Osteoblast (primary cell): Measurements from ENCODE around the gene REM2. TPM values are rescaled to one million over a fixed set of nuclear protein-coding genes. Genes with fewer than 3 reads are reported as not detected.

ENCODE experiments used
- DNase-seq: peaks from one replicate; pipeline ENCODE4 v3.0.0; 2011; ENCODE audit warnings: low spot score, mixed read lengths; ENCODE audit not compliant: insufficient read length; ENCODE audit errors: missing footprints
- H2AFZ ChIP-seq: 2 replicates; pipeline ENCODE4 v1.6.0; 2011; ENCODE audit warnings: mild to moderate bottlenecking, low read length
- H3K27ac ChIP-seq: 2 replicates; pipeline ENCODE4 v1.5.1; 2011; ENCODE audit warnings: mild to moderate bottlenecking, low read depth, low read length, moderate library complexity
- H3K27me3 ChIP-seq: 2 replicates; pipeline ENCODE4 v1.6.0; 2012; ENCODE audit warnings: mild to moderate bottlenecking, control low read depth, inconsistent platforms, low read length, moderate library complexity; ENCODE audit not compliant: insufficient read depth
- H3K36me3 ChIP-seq: 2 replicates; pipeline ENCODE4 v1.5.1; 2011; ENCODE audit warnings: mild to moderate bottlenecking, low read length, control low read depth, moderate library complexity; ENCODE audit not compliant: insufficient read depth
- H3K4me1 ChIP-seq: 2 replicates; pipeline ENCODE4 v1.5.1; 2011; ENCODE audit warnings: mild to moderate bottlenecking, low read length, control low read depth, moderate library complexity; ENCODE audit not compliant: insufficient read depth
- H3K4me2 ChIP-seq: 2 replicates; pipeline ENCODE4 v1.6.0; 2011; ENCODE audit warnings: mild to moderate bottlenecking, low read length; ENCODE audit not compliant: insufficient read depth
- H3K4me3 ChIP-seq: fragments of 200-600 bp; sonication (generic); 3 replicates; pipeline ENCODE4 v1.5.1; 2012; ENCODE audit warnings: mild to moderate bottlenecking, low read length, inconsistent platforms; ENCODE audit not compliant: insufficient read depth
- H3K79me2 ChIP-seq: 2 replicates; pipeline ENCODE4 v1.6.0; 2012; ENCODE audit warnings: mild to moderate bottlenecking, low read length, control low read depth, inconsistent platforms; ENCODE audit not compliant: insufficient read depth
- H3K9me3 ChIP-seq: 2 replicates; pipeline ENCODE4 v1.5.1; 2011; ENCODE audit warnings: low read depth, low read length, control low read depth
- H4K20me1 ChIP-seq: 2 replicates; pipeline ENCODE4 v1.6.0; 2012; ENCODE audit warnings: mild to moderate bottlenecking, low read length, control low read depth; ENCODE audit not compliant: insufficient read depth
- CTCF ChIP-seq: IDR thresholded peaks from 2 replicates; pipeline ENCODE4 v1.5.1; 2011; ENCODE audit warnings: mild to moderate bottlenecking, low read depth, low read length, moderate library complexity; ENCODE audit errors: extremely low read depth
- total RNA-seq: library from RNA; depleted of rRNA; stranded (reverse); fragments of >200 nt; gene quantifications from 2 replicates; pipeline ENCODE4 v1.2.3, GENCODE V29; 2012

The REM2 gene
- total RNA-seq, 1 donor: 0.36 TPM

- H3K4me1 ChIP-seq: peaks cover 21% of the 10 kb centered on the region
- peaks cover 22% of the 10 kb centered on the region for H4K20me1 ChIP-seq
- peak within 1 kb of the TSS; percentile 100 for H3K4me2 ChIP-seq
- H3K4me3 ChIP-seq: peak within 1 kb of the TSS; percentile 91
- H2AFZ ChIP-seq: peak within 1 kb of the TSS; percentile 98
- no peaks in the 10 kb centered on the region for H3K27me3 ChIP-seq
- H3K36me3 ChIP-seq: peaks cover 27% of the 10 kb centered on the region
- H3K27ac ChIP-seq: peak within 1 kb of the TSS; percentile 92
- H3K79me2 ChIP-seq: peaks cover 33% of the 10 kb centered on the region
- no peak for TF ChIP-seq CTCF
- no peaks in the 10 kb centered on the region for H3K9me3 ChIP-seq
- DNase-seq: peak; percentile 95
Measured at GRCh38 chr14:22871224-22872032, 11.6 kb upstream of the REM2 start, which contains the start of gene LRP10. Gene LRP10 (plus strand): TSS chr14:22871740. CDS start chr14:22872304, 564 bp downstream.

GRCh38 chr14:22872033-22872832 is 10.8 kb upstream of the REM2 start:
- peak overlapping the region; percentile 92 for H3K27ac ChIP-seq
- peaks cover 24% of the 10 kb centered on the region for H4K20me1 ChIP-seq
- H3K4me2 ChIP-seq: peak overlapping the region; percentile 100
- TF ChIP-seq CTCF: peak; percentile 98
- peaks cover 33% of the 10 kb centered on the region for H3K79me2 ChIP-seq
- H3K27me3 ChIP-seq: no peaks in the 10 kb centered on the region
- H3K4me1 ChIP-seq: peaks cover 21% of the 10 kb centered on the region
- H3K36me3 ChIP-seq: peaks cover 34% of the 10 kb centered on the region
- DNase-seq: peak; percentile 96
- peak overlapping the region; percentile 91 for H3K4me3 ChIP-seq
- H3K9me3 ChIP-seq: no peaks in the 10 kb centered on the region
- H2AFZ ChIP-seq: peak overlapping the region; percentile 98

GRCh38 chr14:22872833-22873520 is 10.0 kb upstream of the REM2 start:
- H3K4me1 ChIP-seq: peaks cover 21% of the 10 kb centered on the region
- peak overlapping the region; percentile 92 for H3K27ac ChIP-seq
- H2AFZ ChIP-seq: peak overlapping the region; percentile 98
- peak overlapping the region; percentile 100 for H3K4me2 ChIP-seq
- TF ChIP-seq CTCF: peak; percentile 15
- H3K4me3 ChIP-seq: peak overlapping the region; percentile 91
- H3K79me2 ChIP-seq: peaks cover 33% of the 10 kb centered on the region
- H3K9me3 ChIP-seq: no peaks in the 10 kb centered on the region
- peaks cover 24% of the 10 kb centered on the region for H4K20me1 ChIP-seq
- H3K36me3 ChIP-seq: peaks cover 42% of the 10 kb centered on the region
- no peaks in the 10 kb centered on the region for H3K27me3 ChIP-seq
- DNase-seq: peak; percentile 88
